Ovary (tissue), 3 donors: ENCODE data around the gene DOCK11.

ENCODE experiments used
- EP300 ChIP-seq: sonication (generic); formaldehyde crosslinking; IDR thresholded peaks from one replicate; pipeline ENCODE4 v1.6.1; 2017; ENCODE audit warnings: antibody characterized with exemption
- POLR2A ChIP-seq: fragments of 450-650 bp; IDR thresholded peaks from one replicate; pipeline ENCODE4 v1.6.1; 2017; ENCODE audit warnings: antibody characterized with exemption, mild to moderate bottlenecking, moderate library complexity
- TF ChIP-seq, protein P1 (sequence below), 3 donors: fragments of 450-650 bp in 2 of 3; fragments of 200-600 bp in 1 of 3; IDR thresholded peaks; one replicate each; pipeline versions ENCODE4 v1.5.1 to v1.8.0; 2016 to 2022; ENCODE audit warnings: antibody characterized with exemption in 3 of 3, mild to moderate bottlenecking in 1 of 3
- donor health status: DM: no; HTN: no; CAD: no.

GRCh38 chrX:118554511-118554910 is 58.9 kb downstream of the DOCK11 start:
- TF ChIP-seq, protein P1, sequence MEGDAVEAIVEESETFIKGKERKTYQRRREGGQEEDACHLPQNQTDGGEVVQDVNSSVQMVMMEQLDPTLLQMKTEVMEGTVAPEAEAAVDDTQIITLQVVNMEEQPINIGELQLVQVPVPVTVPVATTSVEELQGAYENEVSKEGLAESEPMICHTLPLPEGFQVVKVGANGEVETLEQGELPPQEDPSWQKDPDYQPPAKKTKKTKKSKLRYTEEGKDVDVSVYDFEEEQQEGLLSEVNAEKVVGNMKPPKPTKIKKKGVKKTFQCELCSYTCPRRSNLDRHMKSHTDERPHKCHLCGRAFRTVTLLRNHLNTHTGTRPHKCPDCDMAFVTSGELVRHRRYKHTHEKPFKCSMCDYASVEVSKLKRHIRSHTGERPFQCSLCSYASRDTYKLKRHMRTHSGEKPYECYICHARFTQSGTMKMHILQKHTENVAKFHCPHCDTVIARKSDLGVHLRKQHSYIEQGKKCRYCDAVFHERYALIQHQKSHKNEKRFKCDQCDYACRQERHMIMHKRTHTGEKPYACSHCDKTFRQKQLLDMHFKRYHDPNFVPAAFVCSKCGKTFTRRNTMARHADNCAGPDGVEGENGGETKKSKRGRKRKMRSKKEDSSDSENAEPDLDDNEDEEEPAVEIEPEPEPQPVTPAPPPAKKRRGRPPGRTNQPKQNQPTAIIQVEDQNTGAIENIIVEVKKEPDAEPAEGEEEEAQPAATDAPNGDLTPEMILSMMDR (IDR thresholded peaks at IDR 0.05), result no peak
- TF ChIP-seq EP300 (no peak), POLR2A (no peak)
